ENCODE measurements around the gene ADAMTS2. TPM values are rescaled to one million over a fixed set of nuclear protein-coding genes. Genes with fewer than 3 reads are reported as not detected.

Gene ADAMTS2
- total and polyA plus RNA-seq, 2 donors (not counting 3 experiments of a cell fraction or from before 2014, with no cell fraction given), result not detected

GRCh38 chr5:179268399-179268952 is 76.8 kb downstream of the ADAMTS2 start:
- CTCF ChIA-PET, result no interaction called here
- POLR2A ChIA-PET, result no interaction called here
- Histone ChIP-seq H3K4me2 (ENCODE audit: insufficient read depth, low read length) (no peak overlapping the region), H3K4me3 (replicated peaks in 1 of 3; ENCODE audit: insufficient read depth in 1 of 3, low read depth in 1 of 3, low read length in 3 of 3) (no peak overlapping the region), H2AFZ (ENCODE audit: low read depth, low read length) (no peak overlapping the region), H3K27me3 (ENCODE audit: control insufficient read depth in 2 of 2, insufficient read depth in 2 of 2, low read length in 2 of 2) (no peaks in the 10 kb centered on the region), H3K9ac (replicated peaks; ENCODE audit: extremely low read depth, insufficient read depth, low read length) (no peak overlapping the region), H4K20me1 (replicated peaks; ENCODE audit: control insufficient read depth, extremely low read depth, insufficient read depth, low read length) (no peaks in the 10 kb centered on the region), H3K9me1 (replicated peaks; ENCODE audit: control insufficient read depth, extremely low read depth, insufficient read depth, low read length) (no peaks in the 10 kb centered on the region), H3K27ac (ENCODE audit: insufficient read depth, low read depth, low read length) (no peak overlapping the region), H3K4me1 (ENCODE audit: control insufficient read depth, extremely low read depth, insufficient read depth, low read length) (no peaks in the 10 kb centered on the region), H3K79me2 (ENCODE audit: control insufficient read depth, insufficient read depth, low read length) (no peaks in the 10 kb centered on the region), H3K9me3 (replicated peaks; ENCODE audit: control insufficient read depth, insufficient read depth, low read length) (no peaks in the 10 kb centered on the region), H3K36me3 (ENCODE audit: control insufficient read depth in 2 of 2, extremely low read depth in 1 of 2, insufficient read depth in 2 of 2, low read length in 2 of 2) (no peaks in the 10 kb centered on the region)
- no peak for TF ChIP-seq FOS (IDR thresholded peaks at IDR 0.05; ENCODE audit: borderline replicate concordance, insufficient read depth, low read length)
- TF ChIP-seq JUN (IDR thresholded peaks at IDR 0.05; ENCODE audit: borderline replicate concordance, insufficient read depth, insufficient read length, low read depth), result no peak
- TF ChIP-seq POLR2A (IDR thresholded peaks at IDR 0.05; ENCODE audit: low read depth, low read length), result no peak
- TF ChIP-seq EZH2 (IDR thresholded peaks at IDR 0.05; ENCODE audit: borderline replicate concordance, low read depth, low read length, severe bottlenecking), result no peak
- DNase-seq (ENCODE audit: low read depth, low spot score), result no peak
- intact Hi-C loops (cut with micrococcal nuclease) (no loop called here), dilution Hi-C loops (cut with MboI; ENCODE audit: extremely low pct_ligation_motif_present, low sequenced_read_pairs) (no loop called here)
- no TSS peak for BruUV-seq (replicated peaks)
- FAIRE-seq, result no peak

DNA sequence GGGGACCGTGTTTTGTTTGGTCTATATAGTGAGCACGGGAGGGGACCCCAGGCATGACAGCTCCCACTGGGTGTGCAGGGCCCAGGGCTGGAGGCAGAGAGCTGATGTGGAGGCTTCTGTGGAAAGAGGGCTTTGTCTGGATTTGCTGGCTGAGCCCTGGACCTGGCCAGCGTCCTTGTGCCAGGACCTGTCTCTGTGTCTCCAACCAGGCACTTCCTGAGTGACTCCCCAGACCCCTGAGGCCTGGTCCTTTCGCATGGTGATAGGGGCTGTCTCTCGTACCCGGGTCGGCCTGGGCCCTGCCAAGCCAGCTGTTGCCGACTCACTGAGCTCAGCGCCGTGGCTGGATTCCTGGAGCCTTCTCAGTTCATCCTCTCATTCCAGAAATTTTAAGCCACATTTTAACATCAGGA is 77.6 kb downstream of the ADAMTS2 start:
- intact Hi-C loops (cut with micrococcal nuclease), result no loop called here

More for the DNA sequence above, 77.6 kb downstream of the ADAMTS2 start:
- no TSS peak for BruUV-seq (replicated peaks)
- CTCF ChIA-PET, result no interaction called here
- dilution Hi-C loops (cut with MboI; ENCODE audit: extremely low pct_ligation_motif_present, low sequenced_read_pairs), result no loop called here
- no peak for DNase-seq (ENCODE audit: low read depth, low spot score)
- H3K36me3 ChIP-seq (ENCODE audit: control insufficient read depth in 2 of 2, extremely low read depth in 1 of 2, insufficient read depth in 2 of 2, low read length in 2 of 2), result no peaks in the 10 kb centered on the region
- H3K79me2 ChIP-seq (ENCODE audit: control insufficient read depth, insufficient read depth, low read length), result no peaks in the 10 kb centered on the region
- no peaks in the 10 kb centered on the region for H3K27me3 ChIP-seq (ENCODE audit: control insufficient read depth in 2 of 2, insufficient read depth in 2 of 2, low read length in 2 of 2)
- H3K4me2 ChIP-seq (ENCODE audit: insufficient read depth, low read length), result no peak overlapping the region
- FAIRE-seq, result no peak
- no peak overlapping the region for H3K4me3 ChIP-seq (replicated peaks in 1 of 3; ENCODE audit: insufficient read depth in 1 of 3, low read depth in 1 of 3, low read length in 3 of 3)
- no peaks in the 10 kb centered on the region for H3K9me1 ChIP-seq (replicated peaks; ENCODE audit: control insufficient read depth, extremely low read depth, insufficient read depth, low read length)
- no peak for TF ChIP-seq FOS (IDR thresholded peaks at IDR 0.05; ENCODE audit: borderline replicate concordance, insufficient read depth, low read length)
- TF ChIP-seq EZH2 (IDR thresholded peaks at IDR 0.05; ENCODE audit: borderline replicate concordance, low read depth, low read length, severe bottlenecking), result no peak
- TF ChIP-seq POLR2A (IDR thresholded peaks at IDR 0.05; ENCODE audit: low read depth, low read length), result no peak
- TF ChIP-seq GATA2 (IDR thresholded peaks at IDR 0.05; ENCODE audit: insufficient read depth, insufficient read length, low read depth, low read length), result no peak
- TF ChIP-seq, protein P1, sequence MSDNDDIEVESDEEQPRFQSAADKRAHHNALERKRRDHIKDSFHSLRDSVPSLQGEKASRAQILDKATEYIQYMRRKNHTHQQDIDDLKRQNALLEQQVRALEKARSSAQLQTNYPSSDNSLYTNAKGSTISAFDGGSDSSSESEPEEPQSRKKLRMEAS (IDR thresholded peaks at IDR 0.05; ENCODE audit: insufficient read depth, insufficient read length), result no peak
- no peak for TF ChIP-seq POLR2AphosphoS5 (IDR thresholded peaks at IDR 0.05; ENCODE audit: insufficient read depth, low read depth, low read length)
- TF ChIP-seq JUN (IDR thresholded peaks at IDR 0.05; ENCODE audit: borderline replicate concordance, insufficient read depth, insufficient read length, low read depth), result no peak
- no peak for TF ChIP-seq CTCF (IDR thresholded peaks at IDR 0.05; ENCODE audit: extremely low read depth in 1 of 2, insufficient read depth in 1 of 2, low read depth in 1 of 2, low read length in 2 of 2)
- TF ChIP-seq MYC (IDR thresholded peaks at IDR 0.05; ENCODE audit: low read depth, low read length), result no peak
- POLR2A ChIA-PET, result no interaction called here
- H3K9ac ChIP-seq (replicated peaks; ENCODE audit: extremely low read depth, insufficient read depth, low read length), result no peak overlapping the region
- H3K27ac ChIP-seq (ENCODE audit: insufficient read depth, low read depth, low read length), result no peak overlapping the region
- no peaks in the 10 kb centered on the region for H3K4me1 ChIP-seq (ENCODE audit: control insufficient read depth, extremely low read depth, insufficient read depth, low read length)
- H4K20me1 ChIP-seq (replicated peaks; ENCODE audit: control insufficient read depth, extremely low read depth, insufficient read depth, low read length), result no peaks in the 10 kb centered on the region
- no peak overlapping the region for H2AFZ ChIP-seq (ENCODE audit: low read depth, low read length)
- H3K9me3 ChIP-seq (replicated peaks; ENCODE audit: control insufficient read depth, insufficient read depth, low read length), result no peaks in the 10 kb centered on the region
